ENCODE data around the gene NFATC1. TPM values are rescaled to one million over a fixed set of nuclear protein-coding genes. Genes with fewer than 3 reads are reported as not detected.
"Not testable (repeated sequence)": the region's sequence is repeated elsewhere in the genome, so short reads cannot be mapped to it uniquely, and the experiment has no call there.

NFATC1 gene
- polyA plus RNA-seq, 2 donors = 1.3 to 1.9 TPM

- H3K27ac ChIP-seq (ENCODE audit: low read depth in 2 of 2, low read length in 1 of 2) = no peak overlapping the region
- H3K4me1 ChIP-seq (ENCODE audit: control insufficient read depth in 2 of 2, insufficient read depth in 2 of 2, low read length in 1 of 2) = peaks cover 0 to 2% of the 10 kb centered on the region in 2 donors
- no peak overlapping the region for H3K4me3 ChIP-seq (ENCODE audit: low read depth in 1 of 2, low read length in 2 of 2)
- H3K27me3 ChIP-seq (ENCODE audit: control insufficient read depth in 1 of 2, insufficient read depth in 2 of 2, low read length in 2 of 2) = no peaks in the 10 kb centered on the region
- peaks cover 0 to 3% of the 10 kb centered on the region in 2 donors for H3K9me3 ChIP-seq (ENCODE audit: control insufficient read depth in 2 of 2, insufficient read depth in 1 of 2, low read depth in 1 of 2, low read length in 1 of 2)
- WGBS, 2 donors = 82% methylated on average over 19 to 22 of the region's 22 CpGs
- peaks cover 0 to 3% of the 10 kb centered on the region in 2 donors for H3K36me3 ChIP-seq (ENCODE audit: control insufficient read depth in 2 of 2, insufficient read depth in 2 of 2, low read length in 1 of 2)
Observed at GRCh38 chr18:79477711-79478483, 82.2 kb downstream of the NFATC1 start.

GRCh38 chr18:79478484-79479115 is 82.9 kb downstream of the NFATC1 start:
- H3K36me3 ChIP-seq (ENCODE audit: control insufficient read depth in 2 of 2, insufficient read depth in 2 of 2, low read length in 1 of 2) = peaks cover 0 to 3% of the 10 kb centered on the region in 2 donors
- H3K9me3 ChIP-seq (ENCODE audit: control insufficient read depth in 2 of 2, insufficient read depth in 1 of 2, low read depth in 1 of 2, low read length in 1 of 2) = peaks cover 0 to 3% of the 10 kb centered on the region in 2 donors
- no peak overlapping the region for H3K4me3 ChIP-seq (ENCODE audit: low read depth in 1 of 2, low read length in 2 of 2)
- WGBS, 2 donors = 96% methylated on average over 33 of the region's 33 CpGs
- peaks cover 0 to 2% of the 10 kb centered on the region in 2 donors for H3K4me1 ChIP-seq (ENCODE audit: control insufficient read depth in 2 of 2, insufficient read depth in 2 of 2, low read length in 1 of 2)
- no peak overlapping the region for H3K27ac ChIP-seq (ENCODE audit: low read depth in 2 of 2, low read length in 1 of 2)
- no peaks in the 10 kb centered on the region for H3K27me3 ChIP-seq (ENCODE audit: control insufficient read depth in 1 of 2, insufficient read depth in 2 of 2, low read length in 2 of 2)

DNA sequence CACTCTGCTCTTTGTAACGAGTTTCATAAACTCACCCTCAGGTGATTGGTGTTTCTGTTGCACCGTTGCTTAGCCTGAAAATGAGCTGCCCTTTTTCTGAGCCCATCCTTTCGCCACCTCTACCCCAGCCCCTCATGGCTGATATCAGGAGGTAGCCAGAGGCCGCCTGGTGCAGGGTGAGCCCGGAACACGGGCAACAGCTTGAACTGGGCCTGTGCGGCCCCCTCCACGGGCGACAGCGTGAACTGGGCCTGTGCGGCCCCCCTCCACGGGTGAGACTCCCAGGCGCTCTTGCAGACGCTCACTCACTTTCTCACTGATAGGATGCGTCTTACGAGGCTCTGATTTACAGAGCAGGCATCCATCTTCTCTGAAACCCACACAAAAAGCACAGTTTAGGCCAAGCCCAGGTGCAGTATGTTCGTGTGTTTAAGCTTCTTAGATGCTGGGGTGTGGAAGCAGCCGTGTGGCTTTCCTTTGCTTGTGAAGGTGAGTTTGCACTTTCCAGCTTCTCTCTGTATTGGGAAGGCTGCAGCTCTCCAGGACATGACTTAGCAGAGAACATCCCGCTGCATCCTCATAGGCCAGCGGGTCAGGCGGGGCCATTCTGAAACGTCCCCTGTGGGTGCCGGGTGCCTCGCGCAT is 83.5 kb downstream of the NFATC1 start:
- no peak overlapping the region for H3K27ac ChIP-seq (ENCODE audit: low read depth in 2 of 2, low read length in 1 of 2)
- 90 to 91% methylated on average over 25 of the region's 25 CpGs for WGBS, 2 donors
- H3K4me1 ChIP-seq (ENCODE audit: control insufficient read depth in 2 of 2, insufficient read depth in 2 of 2, low read length in 1 of 2) = peaks cover 0 to 2% of the 10 kb centered on the region in 2 donors
- H3K36me3 ChIP-seq (ENCODE audit: control insufficient read depth in 2 of 2, insufficient read depth in 2 of 2, low read length in 1 of 2) = peaks cover 0 to 3% of the 10 kb centered on the region in 2 donors
- H3K4me3 ChIP-seq (ENCODE audit: low read depth in 1 of 2, low read length in 2 of 2) = no peak overlapping the region
- no peaks in the 10 kb centered on the region for H3K27me3 ChIP-seq (ENCODE audit: control insufficient read depth in 1 of 2, insufficient read depth in 2 of 2, low read length in 2 of 2)
- H3K9me3 ChIP-seq (ENCODE audit: control insufficient read depth in 2 of 2, insufficient read depth in 1 of 2, low read depth in 1 of 2, low read length in 1 of 2) = peaks cover 0 to 1% of the 10 kb centered on the region in 2 donors

- Histone ChIP-seq H3K4me1 (ENCODE audit: control insufficient read depth in 2 of 2, insufficient read depth in 2 of 2, low read length in 1 of 2) (peaks cover 0 to 2% of the 10 kb centered on the region in 2 donors), H3K27me3 (ENCODE audit: control insufficient read depth in 1 of 2, insufficient read depth in 2 of 2, low read length in 2 of 2) (no peaks in the 10 kb centered on the region), H3K9me3 (ENCODE audit: control insufficient read depth in 2 of 2, insufficient read depth in 1 of 2, low read depth in 1 of 2, low read length in 1 of 2) (no peaks in the 10 kb centered on the region), H3K36me3 (ENCODE audit: control insufficient read depth in 2 of 2, insufficient read depth in 2 of 2, low read length in 1 of 2) (peaks cover 0 to 3% of the 10 kb centered on the region in 2 donors), H3K4me3 (ENCODE audit: low read depth in 1 of 2, low read length in 2 of 2) (no peak overlapping the region), H3K27ac (ENCODE audit: low read depth in 2 of 2, low read length in 1 of 2) (no peak overlapping the region)
- WGBS, 2 donors = 94% methylated on average over 19 to 20 of the region's 20 CpGs
Observed at GRCh38 chr18:79479761-79480161, 84.0 kb downstream of the NFATC1 start.

GRCh38 chr18:79480171-79481045 is 84.7 kb downstream of the NFATC1 start:
- Histone ChIP-seq H3K27ac (ENCODE audit: low read depth in 2 of 2, low read length in 1 of 2) (no peak overlapping the region), H3K36me3 (ENCODE audit: control insufficient read depth in 2 of 2, insufficient read depth in 2 of 2, low read length in 1 of 2) (peaks cover 0 to 3% of the 10 kb centered on the region in 2 donors), H3K9me3 (ENCODE audit: control insufficient read depth in 2 of 2, insufficient read depth in 1 of 2, low read depth in 1 of 2, low read length in 1 of 2) (no peaks in the 10 kb centered on the region), H3K27me3 (ENCODE audit: control insufficient read depth in 1 of 2, insufficient read depth in 2 of 2, low read length in 2 of 2) (no peaks in the 10 kb centered on the region), H3K4me1 (ENCODE audit: control insufficient read depth in 2 of 2, insufficient read depth in 2 of 2, low read length in 1 of 2) (peaks cover 0 to under 1% of the 10 kb centered on the region in 2 donors), H3K4me3 (ENCODE audit: low read depth in 1 of 2, low read length in 2 of 2) (no peak overlapping the region)
- 90 to 93% methylated on average over 41 of the region's 41 CpGs for WGBS, 2 donors

DNA sequence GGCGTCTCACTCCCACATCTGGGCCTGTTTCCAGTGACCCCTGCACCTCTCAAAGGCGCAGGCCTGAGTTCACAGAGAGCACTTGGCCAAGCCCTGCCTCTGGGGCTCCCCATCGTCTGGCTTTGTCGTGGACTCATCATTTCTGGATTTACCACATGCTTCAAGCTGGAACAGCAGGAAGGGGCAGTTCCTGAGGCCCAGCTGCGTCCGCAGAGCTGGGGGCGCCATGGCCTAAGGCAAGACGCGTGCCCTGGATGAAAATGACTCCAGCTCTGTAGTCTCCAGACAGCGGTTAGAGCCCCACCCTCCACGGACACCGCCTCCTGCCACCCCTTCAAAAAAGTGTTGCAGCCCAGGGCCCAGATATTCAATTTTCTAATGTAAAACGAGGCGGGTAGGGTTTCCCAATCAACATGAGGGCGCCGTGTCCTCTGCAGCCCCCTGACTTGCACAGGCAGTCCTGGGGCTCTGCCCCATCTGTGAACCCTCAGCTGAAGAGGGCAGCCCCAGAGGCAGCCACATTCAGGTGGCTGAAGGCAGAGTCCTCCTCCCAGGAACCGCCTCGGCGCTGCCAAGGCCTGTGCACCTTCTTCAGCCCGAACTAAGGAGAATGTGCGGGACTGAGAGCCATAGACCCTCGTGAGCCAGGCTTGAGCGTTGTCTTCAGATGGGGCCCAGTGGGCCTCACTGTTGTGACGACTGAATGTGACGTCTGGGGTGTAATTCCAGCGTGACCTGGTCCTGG is 85.5 kb downstream of the NFATC1 start:
- WGBS, 2 donors = 88 to 90% methylated on average over 26 of the region's 26 CpGs
- no peaks in the 10 kb centered on the region for H3K9me3 ChIP-seq (ENCODE audit: control insufficient read depth in 2 of 2, insufficient read depth in 1 of 2, low read depth in 1 of 2, low read length in 1 of 2)

DNA sequence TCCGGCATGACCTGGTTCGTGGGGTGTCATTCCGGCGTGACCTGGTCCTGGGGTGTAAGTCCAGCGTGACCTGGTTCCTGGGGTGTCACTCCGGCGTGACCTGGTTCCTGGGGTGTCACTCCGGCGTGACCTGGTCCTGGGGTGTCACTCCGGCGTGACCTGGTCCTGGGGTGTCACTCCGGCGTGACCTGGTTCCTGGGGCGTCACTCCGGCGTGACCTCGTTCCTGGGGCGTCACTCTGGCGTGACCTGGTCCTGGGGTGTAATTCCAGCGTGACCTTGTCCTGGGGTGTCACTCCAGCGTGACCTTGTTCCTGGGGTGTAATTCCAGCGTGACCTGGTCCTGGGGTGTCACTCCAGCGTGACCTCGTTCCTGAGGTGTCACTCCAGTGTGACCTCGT is 87.7 kb downstream of the NFATC1 start:
- H3K4me3 ChIP-seq (ENCODE audit: low read depth in 1 of 2, low read length in 2 of 2); H3K9me3 ChIP-seq (ENCODE audit: control insufficient read depth in 2 of 2, insufficient read depth in 1 of 2, low read depth in 1 of 2, low read length in 1 of 2); H3K27ac ChIP-seq (ENCODE audit: low read depth in 2 of 2, low read length in 1 of 2); H3K4me1 ChIP-seq (ENCODE audit: control insufficient read depth in 2 of 2, insufficient read depth in 2 of 2, low read length in 1 of 2); H3K27me3 ChIP-seq (ENCODE audit: control insufficient read depth in 1 of 2, insufficient read depth in 2 of 2, low read length in 2 of 2): not testable (repeated sequence)
- H3K36me3 ChIP-seq (ENCODE audit: control insufficient read depth in 2 of 2, insufficient read depth in 2 of 2, low read length in 1 of 2) = peaks cover 0 to 14% of the 10 kb centered on the region in 2 donors
- WGBS, 2 donors = 94 to 96% methylated on average over 25 of the region's 25 CpGs

More for the DNA sequence above, 85.5 kb downstream of the NFATC1 start:
- H3K27me3 ChIP-seq (ENCODE audit: control insufficient read depth in 1 of 2, insufficient read depth in 2 of 2, low read length in 2 of 2) = no peaks in the 10 kb centered on the region
- peaks cover 0 to 5% of the 10 kb centered on the region in 2 donors for H3K36me3 ChIP-seq (ENCODE audit: control insufficient read depth in 2 of 2, insufficient read depth in 2 of 2, low read length in 1 of 2)
- no peak overlapping the region for H3K4me3 ChIP-seq (ENCODE audit: low read depth in 1 of 2, low read length in 2 of 2)
- no peak overlapping the region for H3K27ac ChIP-seq (ENCODE audit: low read depth in 2 of 2, low read length in 1 of 2)
- H3K4me1 ChIP-seq (ENCODE audit: control insufficient read depth in 2 of 2, insufficient read depth in 2 of 2, low read length in 1 of 2) = no peaks in the 10 kb centered on the region

DNA sequence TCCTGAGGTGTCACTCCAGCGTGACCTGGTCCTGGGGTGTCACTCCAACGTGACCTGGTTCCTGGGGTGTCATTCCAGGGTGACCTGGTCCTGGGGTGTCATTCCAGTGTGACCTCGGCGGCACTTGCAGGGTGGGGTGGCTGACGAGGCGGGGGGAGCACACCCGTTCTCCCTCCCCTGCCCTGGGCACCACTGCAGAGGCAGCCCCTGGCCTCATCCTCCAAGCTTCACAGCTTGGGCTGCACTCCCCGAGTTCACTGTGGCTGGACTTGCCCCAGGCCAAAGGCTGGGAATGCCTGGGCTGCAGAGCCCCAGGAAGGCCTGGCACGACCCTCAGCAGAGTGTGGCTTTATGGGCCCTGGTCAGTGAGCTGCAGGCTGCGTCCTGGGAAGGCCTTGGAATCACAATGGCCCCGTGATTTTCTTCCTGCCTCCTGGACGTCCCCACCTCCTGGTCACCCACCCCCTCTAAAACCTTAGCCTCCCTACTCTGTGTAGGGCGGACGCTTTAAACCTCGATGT is 88.3 kb downstream of the NFATC1 start:
- no peak overlapping the region for H3K27ac ChIP-seq (ENCODE audit: low read depth in 2 of 2, low read length in 1 of 2)
- peaks cover 0 to 16% of the 10 kb centered on the region in 2 donors for H3K36me3 ChIP-seq (ENCODE audit: control insufficient read depth in 2 of 2, insufficient read depth in 2 of 2, low read length in 1 of 2)
- H3K27me3 ChIP-seq (ENCODE audit: control insufficient read depth in 1 of 2, insufficient read depth in 2 of 2, low read length in 2 of 2) = no peaks in the 10 kb centered on the region
- H3K9me3 ChIP-seq (ENCODE audit: control insufficient read depth in 2 of 2, insufficient read depth in 1 of 2, low read depth in 1 of 2, low read length in 1 of 2) = no peaks in the 10 kb centered on the region
- 89 to 94% methylated on average over 15 of the region's 15 CpGs for WGBS, 2 donors
- H3K4me3 ChIP-seq (ENCODE audit: low read depth in 1 of 2, low read length in 2 of 2) = no peak overlapping the region
- no peaks in the 10 kb centered on the region for H3K4me1 ChIP-seq (ENCODE audit: control insufficient read depth in 2 of 2, insufficient read depth in 2 of 2, low read length in 1 of 2)
